Activated CD8-positive, alpha-beta T cell treated with anti-CD3 and anti-CD28 coated beads, Interleukin-2, amount 10 ng/mL, durations not matched to agents 7 days and 5 days (primary cell): ENCODE measurements around the gene TWNK. TPM values are rescaled to one million over a fixed set of nuclear protein-coding genes. Genes with fewer than 3 reads are reported as not detected.

Experiments
- microRNA-seq: library from miRNA; unstranded; fragments of <30 nt; microRNA quantifications from one replicate; pipeline ENCODE4 v1.2.0, GENCODE V29; 2022
- total RNA-seq, 2 experiments: library from RNA; stranded (reverse); gene quantifications; one replicate each; pipeline ENCODE4 v1.2.3, GENCODE V29; 2021

The TWNK gene
- total RNA-seq, 2 experiments from 2014 or later: 11.8 to 13.3 TPM

Small RNA genes within 50 kb of the gene (microRNA-seq; reads per million reads assigned to microRNA genes)
- gene MIR608: not detected

Other genes with a start within 250 kb of the TWNK start
- gene PAX2, start 242.0 kb upstream of the TWNK start, total RNA-seq: not detected
- 10 to 100 TPM; 42.8 to 44.4 TPM for gene SLF2, start 74.6 kb upstream of the TWNK start, total RNA-seq
- under 1 TPM; 0.16 to 0.40 TPM for gene SEMA4G, start 18.0 kb upstream of the TWNK start, total RNA-seq
- 10 to 100 TPM; 46.1 to 48.9 TPM for gene MRPL43, start within 50 bp of the TWNK start, total RNA-seq
- 10 to 100 TPM; 11.6 to 13.8 TPM for gene LZTS2, start 12.3 kb downstream of the TWNK start, total RNA-seq
- under 1 TPM; 0.47 to 0.50 TPM for gene PDZD7, start 43.6 kb downstream of the TWNK start, total RNA-seq
- gene SFXN3, start 43.7 kb downstream of the TWNK start, total RNA-seq: 10 to 100 TPM; 24.7 to 24.8 TPM
- gene KAZALD1, start 74.4 kb downstream of the TWNK start, total RNA-seq: under 1 TPM in 1 of 2 experiments, not detected in 1; 0.18 TPM
- gene TLX1, start 143.8 kb downstream of the TWNK start, total RNA-seq: not detected
- gene LBX1, start 241.9 kb downstream of the TWNK start, total RNA-seq: not detected